Parathyroid adenoma (tissue), 2 donors: ENCODE data around the gene DDR1.
"Not testable (repeated sequence)": the region's sequence is repeated elsewhere in the genome, so short reads cannot be mapped to it uniquely, and the experiment has no call there.

ENCODE experiments used
- H2AFZ ChIP-seq: fragments of 300-600 bp; sonication (generic); one replicate; pipeline ENCODE4 v1.7.0; 2017; ENCODE audit warnings: antibody characterized with exemption, mild to moderate bottlenecking
- H3K27ac ChIP-seq: fragments of 300-600 bp; sonication (generic); one replicate; pipeline ENCODE4 v1.7.0; 2017
- H3K27me3 ChIP-seq: fragments of 300-600 bp; sonication (generic); one replicate; pipeline ENCODE4 v1.7.0; 2017; ENCODE audit warnings: low read length; ENCODE audit not compliant: control insufficient read depth, insufficient read depth
- H3K36me3 ChIP-seq: fragments of 300-600 bp; sonication (generic); one replicate; pipeline ENCODE4 v1.7.0; 2017; ENCODE audit warnings: low read length; ENCODE audit not compliant: control insufficient read depth, insufficient read depth
- H3K4me1 ChIP-seq: fragments of 300-600 bp; sonication (generic); one replicate; pipeline ENCODE4 v1.7.0; 2017; ENCODE audit warnings: control low read depth
- H3K4me2 ChIP-seq: fragments of 300-600 bp; sonication (generic); one replicate; pipeline ENCODE4 v1.7.0; 2017; ENCODE audit warnings: low read length
- H3K4me3 ChIP-seq: fragments of 300-600 bp; sonication (generic); one replicate; pipeline ENCODE4 v1.7.0; 2017; ENCODE audit warnings: low read depth, low read length
- H3K79me2 ChIP-seq: fragments of 300-600 bp; sonication (generic); one replicate; pipeline ENCODE4 v1.7.0; 2017; ENCODE audit warnings: control low read depth
- H3K9ac ChIP-seq: fragments of 300-600 bp; sonication (generic); one replicate; pipeline ENCODE4 v1.7.0; 2017; ENCODE audit warnings: mild to moderate bottlenecking
- H3K9me3 ChIP-seq: fragments of 300-600 bp; sonication (generic); one replicate; pipeline ENCODE4 v1.7.0; 2017; ENCODE audit warnings: low read length; ENCODE audit not compliant: control insufficient read depth
- CTCF ChIP-seq: fragments of 300-600 bp; sonication (generic); IDR thresholded peaks from one replicate; pipeline ENCODE4 v1.7.0; 2017; ENCODE audit warnings: antibody characterized with exemption, mild to moderate bottlenecking
- donor health status: primary hyperparathyroidism.

DDR1 gene

DNA sequence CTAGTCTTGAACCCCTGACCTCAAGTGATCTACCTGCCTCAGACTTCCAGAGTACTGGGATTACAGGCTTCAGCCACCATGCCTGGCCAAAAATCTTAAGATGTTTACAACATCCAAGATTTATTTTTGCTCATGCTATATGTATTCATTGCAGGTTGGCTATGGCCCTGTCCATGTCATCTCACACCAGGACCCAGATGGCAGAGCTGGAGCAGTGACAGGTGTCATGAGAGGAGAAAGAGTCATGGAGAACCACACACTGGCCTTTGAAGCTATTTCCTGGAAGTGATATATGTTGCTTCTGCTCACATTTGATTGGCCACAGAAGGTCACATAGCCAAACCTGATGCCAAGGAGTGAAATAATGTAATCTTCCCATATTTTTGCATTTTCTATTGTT, 13.8 kb upstream of the DDR1 start:
- Histone ChIP-seq H3K9ac (no peak overlapping the region), H3K79me2 (no peaks in the 10 kb centered on the region), H3K27ac (no peak overlapping the region), H3K4me2 (no peak overlapping the region), H3K4me3 (no peak overlapping the region), H3K36me3 (no peaks in the 10 kb centered on the region), H2AFZ (no peak overlapping the region), H3K4me1 (no peaks in the 10 kb centered on the region), H3K9me3 (no peaks in the 10 kb centered on the region), H3K27me3 (no peaks in the 10 kb centered on the region)
- TF ChIP-seq CTCF = no peak

- no peak overlapping the region for H3K4me2 ChIP-seq
Measured at GRCh38 chr6:30871592-30872183, 12.6 kb upstream of the DDR1 start.

DNA sequence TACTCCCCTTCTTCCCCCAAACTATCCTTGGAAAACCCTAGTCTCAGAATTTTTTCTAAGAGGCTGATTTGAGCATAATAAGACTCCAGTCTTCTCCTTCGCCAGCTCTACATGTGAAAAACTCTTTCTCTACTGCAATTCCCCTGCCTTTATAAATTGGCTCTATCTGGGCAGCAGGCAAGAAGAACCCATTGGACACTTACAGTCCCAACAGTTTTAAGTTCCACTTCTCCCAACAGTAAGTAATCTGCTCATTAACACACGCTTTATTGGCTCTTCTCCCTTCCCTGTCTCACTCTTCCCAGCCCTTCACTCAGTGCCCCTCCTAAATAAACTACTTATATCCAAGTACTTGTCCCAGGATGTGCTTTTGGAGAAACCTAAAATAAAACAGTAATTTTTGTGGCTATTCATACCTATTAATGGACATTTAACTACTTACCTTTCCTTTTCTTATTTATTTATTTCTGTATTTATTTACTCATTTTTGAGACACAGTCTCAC, 11.1 kb upstream of the DDR1 start:
- TF ChIP-seq CTCF = no peak
- Histone ChIP-seq H3K9ac (no peak overlapping the region), H3K79me2 (no peaks in the 10 kb centered on the region), H3K4me1 (peaks cover 8% of the 10 kb centered on the region), H3K27me3 (no peaks in the 10 kb centered on the region), H3K27ac (no peak overlapping the region), H2AFZ (no peak overlapping the region), H3K4me2 (no peak overlapping the region), H3K9me3 (no peaks in the 10 kb centered on the region), H3K4me3 (no peak overlapping the region), H3K36me3 (no peaks in the 10 kb centered on the region)

More at GRCh38 chr6:30871592-30872183, 12.6 kb upstream of the DDR1 start:
- no peak for TF ChIP-seq CTCF
- Histone ChIP-seq H3K79me2 (no peaks in the 10 kb centered on the region), H3K4me1 (peaks cover 7% of the 10 kb centered on the region), H3K4me3 (no peak overlapping the region), H3K9ac (no peak overlapping the region), H2AFZ (no peak overlapping the region), H3K27me3 (no peaks in the 10 kb centered on the region), H3K36me3 (no peaks in the 10 kb centered on the region), H3K27ac (no peak overlapping the region), H3K9me3 (no peaks in the 10 kb centered on the region)

- H3K9me3 ChIP-seq, H3K9ac ChIP-seq, H3K27me3 ChIP-seq, H3K4me2 ChIP-seq, H3K4me3 ChIP-seq, H2AFZ ChIP-seq, H3K36me3 ChIP-seq, H3K79me2 ChIP-seq, H3K27ac ChIP-seq, H3K4me1 ChIP-seq: not testable (repeated sequence)
Measured at GRCh38 chr6:30873795-30874194, 10.5 kb upstream of the DDR1 start.

GRCh38 chr6:30875244-30876038, 8.9 kb upstream of the DDR1 start:
- Histone ChIP-seq H2AFZ (no peak overlapping the region), H3K36me3 (no peaks in the 10 kb centered on the region), H3K27me3 (no peaks in the 10 kb centered on the region), H3K79me2 (no peaks in the 10 kb centered on the region), H3K27ac (peak overlapping the region; percentile 68), H3K9me3 (no peaks in the 10 kb centered on the region), H3K4me3 (no peak overlapping the region), H3K9ac (no peak overlapping the region), H3K4me1 (peaks cover 19% of the 10 kb centered on the region), H3K4me2 (no peak overlapping the region)
- TF ChIP-seq CTCF = no peak
